ENCODE measurements around the gene PLAAT4. TPM values are rescaled to one million over a fixed set of nuclear protein-coding genes. Genes with fewer than 3 reads are reported as not detected.
"Not testable (repeated sequence)": the region's sequence is repeated elsewhere in the genome, so short reads cannot be mapped to it uniquely, and the experiment has no call there.

PLAAT4 gene
- total RNA-seq, 2 experiments from 2014 or later: 97.5 to 99.8 TPM

GRCh38 chr11:63543711-63544110 lies 7.1 kb downstream of the PLAAT4 start:
- no peaks in the 10 kb centered on the region for H3K9me3 Mint-ChIP-seq (ENCODE audit: insufficient read depth)
- H3K27me3 Mint-ChIP-seq (ENCODE audit: low read depth): no peaks in the 10 kb centered on the region
- peaks cover 7% of the 10 kb centered on the region for H3K4me1 Mint-ChIP-seq (ENCODE audit: low read depth)
- ATAC-seq: no peak
- POLR2A ChIA-PET: no interaction called here
- no peak for DNase-seq
- no peak overlapping the region for H3K27ac Mint-ChIP-seq
- CTCF ChIA-PET: interaction anchor here (0.9 to 1.0 kb wide), 2 partner anchors 66 to 638 kb away, joined by 3 read pairs; no protein-coding TSS in a partner anchor
- H3K36me3 Mint-ChIP-seq (ENCODE audit: low read depth): peaks cover 48% of the 10 kb centered on the region
- H3K4me3 Mint-ChIP-seq: no peak overlapping the region

- no peak overlapping the region for H3K27ac Mint-ChIP-seq
- peaks cover 20% of the 10 kb centered on the region for H3K4me1 Mint-ChIP-seq (ENCODE audit: low read depth)
These were observed 10.5 kb downstream of the PLAAT4 start for GRCh38 chr11:63547061-63547460.

GRCh38 chr11:63548178-63548577 lies 11.6 kb downstream of the PLAAT4 start:
- ATAC-seq (no peak), DNase-seq (no peak)
- no peak overlapping the region for H3K4me3 Mint-ChIP-seq
- peaks cover 31% of the 10 kb centered on the region for H3K4me1 Mint-ChIP-seq (ENCODE audit: low read depth)
- no peaks in the 10 kb centered on the region for H3K9me3 Mint-ChIP-seq (ENCODE audit: insufficient read depth)
- no peaks in the 10 kb centered on the region for H3K27me3 Mint-ChIP-seq (ENCODE audit: low read depth)
- H3K27ac Mint-ChIP-seq: no peak overlapping the region
- ChIA-PET POLR2A (no interaction called here), CTCF (interaction anchor here (1.0 kb wide), 1 partner anchor 11 kb away, joined by 4 read pairs; the partner anchor contains the start of gene PLAAT4)
- H3K36me3 Mint-ChIP-seq (ENCODE audit: low read depth): peaks cover 56% of the 10 kb centered on the region

More at GRCh38 chr11:63547061-63547460, 10.5 kb downstream of the PLAAT4 start:
- DNase-seq (no peak), ATAC-seq (no peak)
- ChIA-PET POLR2A (interaction anchor here (0.7 to 3.4 kb wide), 2 partner anchors 10 to 39 kb away, joined by 3 to 16 read pairs; partner anchors contain the start of gene PLAAT4), CTCF (no interaction called here)
- Mint-ChIP-seq H3K36me3 (ENCODE audit: low read depth) (peaks cover 52% of the 10 kb centered on the region), H3K27me3 (ENCODE audit: low read depth) (no peaks in the 10 kb centered on the region), H3K4me3 (no peak overlapping the region), H3K9me3 (ENCODE audit: insufficient read depth) (no peaks in the 10 kb centered on the region)

- ChIA-PET POLR2A (interaction anchor here (0.9 to 7.0 kb wide), 2 partner anchors 12 to 64 kb away, joined by 3 to 106 read pairs; partner anchors contain the start of gene PLAAT4), CTCF (interaction anchor here (0.8 to 1.3 kb wide), 2 partner anchors 17 to 70 kb away, joined by 3 to 4 read pairs; no protein-coding TSS in a partner anchor)
- H3K36me3 Mint-ChIP-seq (ENCODE audit: low read depth): peaks cover 51% of the 10 kb centered on the region
- DNase-seq (no peak), ATAC-seq (no peak)
- H3K4me3 Mint-ChIP-seq: no peak overlapping the region
- peaks cover 43% of the 10 kb centered on the region for H3K4me1 Mint-ChIP-seq (ENCODE audit: low read depth)
- peak overlapping the region; percentile 63 for H3K27ac Mint-ChIP-seq
- H3K27me3 Mint-ChIP-seq (ENCODE audit: low read depth): no peaks in the 10 kb centered on the region
- H3K9me3 Mint-ChIP-seq (ENCODE audit: insufficient read depth): no peaks in the 10 kb centered on the region
These were observed 12.8 kb downstream of the PLAAT4 start for GRCh38 chr11:63549411-63549810.

- not testable (repeated sequence) for ATAC-seq; H3K9me3 Mint-ChIP-seq (ENCODE audit: insufficient read depth); H3K4me3 Mint-ChIP-seq; H3K27me3 Mint-ChIP-seq (ENCODE audit: low read depth); DNase-seq
- CTCF ChIA-PET: interaction anchor here (1.3 to 4.8 kb wide), 4 partner anchors 13 to 71 kb away, joined by 3 to 39 read pairs (median 18); partner anchors contain the start of genes PLAAT2 and PLAAT4
- peaks cover 49% of the 10 kb centered on the region for H3K4me1 Mint-ChIP-seq (ENCODE audit: low read depth)
- H3K27ac Mint-ChIP-seq: peak overlapping the region; percentile 100
- POLR2A ChIA-PET: interaction anchor here (0.6 to 7.0 kb wide), 3 partner anchors 10 to 664 kb away, joined by 4 to 106 read pairs (median 7); partner anchors contain the start of gene PLAAT4
- peaks cover 44% of the 10 kb centered on the region for H3K36me3 Mint-ChIP-seq (ENCODE audit: low read depth)
These were observed 13.6 kb downstream of the PLAAT4 start for GRCh38 chr11:63550156-63550700.

- Mint-ChIP-seq H3K9me3 (ENCODE audit: insufficient read depth) (no peaks in the 10 kb centered on the region), H3K36me3 (ENCODE audit: low read depth) (peaks cover 40% of the 10 kb centered on the region), H3K27me3 (ENCODE audit: low read depth) (no peaks in the 10 kb centered on the region), H3K4me3 (peak overlapping the region; percentile 57), H3K4me1 (ENCODE audit: low read depth) (peaks cover 59% of the 10 kb centered on the region), H3K27ac (peak overlapping the region; percentile 100)
- peak; percentile 62 for DNase-seq
- peak; percentile 30 for ATAC-seq
- ChIA-PET CTCF (interaction anchor here (1.2 to 4.8 kb wide), 10 partner anchors 10 to 85 kb away, joined by 3 to 39 read pairs (median 6); partner anchors contain the start of genes PLAAT2 and PLAAT4), POLR2A (interaction anchor here (0.6 to 7.0 kb wide), 13 partner anchors 9 to 710 kb away, joined by 3 to 106 read pairs (median 5); partner anchors contain the start of genes PLAAT2, PLAAT4 and RTN3)
These were observed 14.7 kb downstream of the PLAAT4 start for GRCh38 chr11:63551091-63551888.

GRCh38 chr11:63551889-63552266 lies 15.3 kb downstream of the PLAAT4 start:
- ChIA-PET CTCF (interaction anchor here (0.6 to 4.8 kb wide), 11 partner anchors 9 to 274 kb away, joined by 3 to 39 read pairs (median 7); partner anchors contain the start of genes PLAAT2 and PLAAT4), POLR2A (interaction anchor here (0.6 to 7.0 kb wide), 13 partner anchors 9 to 711 kb away, joined by 3 to 106 read pairs (median 4); partner anchors contain the start of genes PLAAT2, PLAAT4, RTN3 and SLC3A2)
- Mint-ChIP-seq H3K4me3 (peak overlapping the region; percentile 57), H3K27me3 (ENCODE audit: low read depth) (no peaks in the 10 kb centered on the region), H3K9me3 (ENCODE audit: insufficient read depth) (no peaks in the 10 kb centered on the region), H3K27ac (peak overlapping the region; percentile 100), H3K4me1 (ENCODE audit: low read depth) (peaks cover 59% of the 10 kb centered on the region), H3K36me3 (ENCODE audit: low read depth) (peaks cover 34% of the 10 kb centered on the region)
- DNase-seq: peak; percentile 67
- ATAC-seq: peak; percentile 52

- Mint-ChIP-seq H3K4me3 (peak overlapping the region; percentile 33), H3K9me3 (ENCODE audit: insufficient read depth) (no peaks in the 10 kb centered on the region), H3K4me1 (ENCODE audit: low read depth) (peaks cover 59% of the 10 kb centered on the region), H3K36me3 (ENCODE audit: low read depth) (peaks cover 26% of the 10 kb centered on the region), H3K27me3 (ENCODE audit: low read depth) (no peaks in the 10 kb centered on the region), H3K27ac (peak overlapping the region; percentile 100)
- no peak for DNase-seq
- ATAC-seq: no peak
- ChIA-PET CTCF (interaction anchor here (1.0 to 4.8 kb wide), 5 partner anchors 12 to 73 kb away, joined by 3 to 39 read pairs (median 18); partner anchors contain the start of genes PLAAT2 and PLAAT4), POLR2A (interaction anchor here (1.0 to 7.0 kb wide), 4 partner anchors 14 to 672 kb away, joined by 3 to 106 read pairs (median 4); partner anchors contain the start of genes FERMT3, PLAAT4 and SLC3A2)
These were observed 16.3 kb downstream of the PLAAT4 start for GRCh38 chr11:63552921-63553320.

- no peaks in the 10 kb centered on the region for H3K9me3 Mint-ChIP-seq (ENCODE audit: insufficient read depth)
- peaks cover 59% of the 10 kb centered on the region for H3K4me1 Mint-ChIP-seq (ENCODE audit: low read depth)
- ChIA-PET CTCF (interaction anchor here (0.6 to 4.8 kb wide), 5 partner anchors 11 to 722 kb away, joined by 3 to 39 read pairs (median 9); partner anchors contain the start of genes PLAAT2, PLAAT4 and STX5), POLR2A (interaction anchor here (0.5 to 7.0 kb wide), 5 partner anchors 11 to 712 kb away, joined by 3 to 106 read pairs (median 3); partner anchors contain the start of gene PLAAT4)
- peaks cover 21% of the 10 kb centered on the region for H3K36me3 Mint-ChIP-seq (ENCODE audit: low read depth)
- peak overlapping the region; percentile 100 for H3K27ac Mint-ChIP-seq
- H3K27me3 Mint-ChIP-seq (ENCODE audit: low read depth): no peaks in the 10 kb centered on the region
- DNase-seq (peak; percentile 73), ATAC-seq (peak; percentile 74)
- H3K4me3 Mint-ChIP-seq: peak overlapping the region; percentile 75
These were observed 17.2 kb downstream of the PLAAT4 start for GRCh38 chr11:63553759-63554158.

GRCh38 chr11:63554877-63555223 lies 18.2 kb downstream of the PLAAT4 start:
- no peak overlapping the region for H3K4me3 Mint-ChIP-seq
- CTCF ChIA-PET: interaction anchor here (0.8 to 4.8 kb wide), 4 partner anchors 10 to 81 kb away, joined by 3 to 39 read pairs (median 18); partner anchors contain the start of genes PLAAT2 and PLAAT4
- no peaks in the 10 kb centered on the region for H3K9me3 Mint-ChIP-seq (ENCODE audit: insufficient read depth)
- H3K27me3 Mint-ChIP-seq (ENCODE audit: low read depth): no peaks in the 10 kb centered on the region
- H3K27ac Mint-ChIP-seq: peak overlapping the region; percentile 100
- ATAC-seq (no peak), DNase-seq (peak; percentile 9)
- peaks cover 56% of the 10 kb centered on the region for H3K4me1 Mint-ChIP-seq (ENCODE audit: low read depth)
- POLR2A ChIA-PET: interaction anchor here (1.7 to 7.0 kb wide), 2 partner anchors 12 to 17 kb away, joined by 4 to 106 read pairs; partner anchors contain the start of gene PLAAT4
- peaks cover 17% of the 10 kb centered on the region for H3K36me3 Mint-ChIP-seq (ENCODE audit: low read depth)

- no peak for DNase-seq
- ChIA-PET CTCF (interaction anchor here (2.1 kb wide), 1 partner anchor 10 kb away, joined by 7 read pairs; no protein-coding TSS in a partner anchor), POLR2A (no interaction called here)
- Mint-ChIP-seq H3K36me3 (ENCODE audit: low read depth) (peaks cover 12% of the 10 kb centered on the region), H3K4me3 (no peak overlapping the region), H3K9me3 (ENCODE audit: insufficient read depth) (no peaks in the 10 kb centered on the region), H3K27me3 (ENCODE audit: low read depth) (no peaks in the 10 kb centered on the region), H3K27ac (no peak overlapping the region), H3K4me1 (ENCODE audit: low read depth) (peaks cover 60% of the 10 kb centered on the region)
- no peak for ATAC-seq
These were observed 19.9 kb downstream of the PLAAT4 start for GRCh38 chr11:63556404-63557013.

Data from activated CD8-positive, alpha-beta T cell treated with anti-CD3 and anti-CD28 coated beads, Interleukin-2, amount 10 ng/mL, durations not matched to agents 7 days and 5 days (primary cell).